B cell (primary cell): ENCODE measurements around the gene STX2. TPM values are rescaled to one million over a fixed set of nuclear protein-coding genes. Genes with fewer than 3 reads are reported as not detected.

Experiments used
- ATAC-seq: fragments of 200-7000 bp; cut with Tn5 transposase; one replicate; pipeline ENCODE4 v1.10.0; 2021; ENCODE audit warnings: low read depth, mild to moderate bottlenecking, moderate number of reproducible peaks, moderate library complexity
- CTCF ChIA-PET: fragments of 350-600 bp; sonication (Branson Sonifier 250); formaldehyde crosslinking; loops from one replicate; lab custom pipeline; 2021; ENCODE audit warnings: antibody characterized with exemption, inconsistent platforms; lab: Charles Lee
- POLR2A ChIA-PET: fragments of 350-600 bp; sonication (Branson Sonifier 250); formaldehyde crosslinking; loops from one replicate; lab custom pipeline; 2021; ENCODE audit warnings: antibody characterized with exemption; lab: Charles Lee
- DNase-seq: peaks from one replicate; pipeline ENCODE4 v3.0.0; 2013
- H2AFZ ChIP-seq: 2 replicates; pipeline ENCODE4 v1.6.1; 2012; ENCODE audit warnings: mild to moderate bottlenecking, low read depth, low read length; ENCODE audit not compliant: insufficient read depth, poor library complexity, severe bottlenecking
- H3K27ac ChIP-seq, 2 donors: 1 replicate in 1 of 2; 2 replicates in 1 of 2; pipeline ENCODE4 v1.5.1; 2012 to 2013; ENCODE audit warnings: low read length in 2 of 2, mild to moderate bottlenecking in 2 of 2, moderate library complexity in 1 of 2
- H3K27me3 ChIP-seq, 4 experiments: fragments of 200-600 bp in 1 of 4; sonication (generic) in 1 of 4; replicated peaks in 1 of 4; 1 replicate in 2 of 4; 2 replicates in 2 of 4; pipeline versions ENCODE4 v1.6.1 to v1.7.0; 2013 to 2016; ENCODE audit warnings: low read length in 3 of 4, mild to moderate bottlenecking in 2 of 4, mixed read lengths in 1 of 4, moderate library complexity in 1 of 4; ENCODE audit not compliant: insufficient read depth in 4 of 4, control insufficient read depth in 3 of 4; ENCODE audit errors: control extremely low read depth in 1 of 4
- H3K36me3 ChIP-seq, 2 experiments: replicated peaks in 1 of 2; 1 replicate in 1 of 2; 2 replicates in 1 of 2; pipeline versions ENCODE4 v1.6.1 to v1.7.1; 2013; ENCODE audit warnings: low read length in 1 of 2; ENCODE audit not compliant: insufficient read depth in 2 of 2, control insufficient read depth in 1 of 2; ENCODE audit errors: control extremely low read depth in 1 of 2, extremely low read depth in 1 of 2
- H3K4me1 ChIP-seq, 2 donors: fragments of 200-600 bp in 1 of 2; sonication (generic) in 1 of 2; 1 replicate in 1 of 2; 2 replicates in 1 of 2; pipeline versions ENCODE4 v1.5.1 to v1.6.1; 2013 to 2017; ENCODE audit warnings: low read length in 2 of 2; ENCODE audit not compliant: control insufficient read depth in 2 of 2, insufficient read depth in 2 of 2
- H3K4me2 ChIP-seq: replicated peaks from 2 replicates; pipeline ENCODE3; 2012; ENCODE audit warnings: mild to moderate bottlenecking, low read depth, low read length; ENCODE audit not compliant: poor library complexity, severe bottlenecking
- H3K4me3 ChIP-seq, 5 experiments: fragments of 200-600 bp in 1 of 5; sonication (generic) in 1 of 5; 1 replicate in 3 of 5; 2 replicates in 2 of 5; pipeline versions ENCODE4 v1.5.1 to v1.7.0; 2011 to 2016; ENCODE audit warnings: low read length in 4 of 5, mild to moderate bottlenecking in 4 of 5, low read depth in 2 of 5, control low read depth in 1 of 5, moderate library complexity in 1 of 5; ENCODE audit not compliant: insufficient read depth in 1 of 5; ENCODE audit errors: control extremely low read depth in 1 of 5, extremely low read depth in 1 of 5
- H3K79me2 ChIP-seq: fragments of 200-600 bp; sonication (generic); one replicate; pipeline ENCODE4 v1.6.0; 2016; ENCODE audit warnings: low read length; ENCODE audit not compliant: control insufficient read depth, insufficient read depth
- H3K9ac ChIP-seq: fragments of 200-600 bp; sonication (generic); 2 replicates; pipeline ENCODE4 v1.6.1; 2017; ENCODE audit warnings: mild to moderate bottlenecking, low read length, moderate library complexity
- H3K9me3 ChIP-seq, 3 donors: one replicate each; pipeline versions ENCODE4 v1.6.1 to v1.7.1; 2013; ENCODE audit warnings: low read length in 2 of 3; ENCODE audit not compliant: control insufficient read depth in 2 of 3, insufficient read depth in 1 of 3; ENCODE audit errors: control extremely low read depth in 1 of 3
- H4K20me1 ChIP-seq: 2 replicates; pipeline ENCODE4 v1.6.0; 2012; ENCODE audit warnings: mild to moderate bottlenecking, low read length; ENCODE audit not compliant: insufficient read depth, control insufficient read depth, poor library complexity, severe bottlenecking
- H3K27ac Mint-ChIP-seq: one replicate; pipeline ENCODE4 v1.8.0; 2021; ENCODE audit warnings: mixed read lengths
- H3K27me3 Mint-ChIP-seq: one replicate; pipeline ENCODE4 v1.8.0; 2021; ENCODE audit warnings: mixed read lengths
- H3K4me1 Mint-ChIP-seq: one replicate; pipeline ENCODE4 v1.8.0; 2021; ENCODE audit warnings: mixed read lengths
- H3K4me3 Mint-ChIP-seq: one replicate; pipeline ENCODE4 v1.8.0; 2021; ENCODE audit warnings: mixed read lengths
- H3K9me3 Mint-ChIP-seq: one replicate; pipeline ENCODE4 v1.8.0; 2022; ENCODE audit warnings: mixed read lengths; ENCODE audit not compliant: insufficient read depth
- EZH2 ChIP-seq: IDR thresholded peaks from 2 replicates; pipeline ENCODE4 v1.6.1; 2012; ENCODE audit warnings: borderline replicate concordance, low read depth, mild to moderate bottlenecking, moderate library complexity, low read length; ENCODE audit not compliant: insufficient read depth, poor library complexity, severe bottlenecking
- WGBS: methylation state at CpG from one replicate; pipeline ENCODE4 v1.1.5; 2013; ENCODE audit warnings: missing lambda C conversion rate; ENCODE audit not compliant: insufficient coverage; 5-methylcytosine and 5-hydroxymethylcytosine counted together
- intact Hi-C: fragments of 100-400 bp; cut with micrococcal nuclease; formaldehyde crosslinking; loops from one replicate; pipeline ENCODE4 v1.10.0; 2022
- polyA plus RNA-seq: library from polyadenylated mRNA; depleted of rRNA; stranded (reverse); fragments of >200 nt; gene quantifications from 2 replicates; pipeline ENCODE4 v1.2.3, GENCODE V29; 2012
- total RNA-seq, 2 donors: library from RNA; stranded (reverse); fragments of 120-200 nt in 1 of 2; gene quantifications; 1 replicate in 1 of 2; 2 replicates in 1 of 2; pipeline versions ENCODE4 v1.2.3 to v1.2.4, GENCODE V29; 2013 to 2022
- TF ChIP-seq, protein P1 (sequence below): fragments of 200-600 bp; IDR thresholded peaks from one replicate; pipeline ENCODE4 v1.8.0; 2022; ENCODE audit warnings: antibody characterized with exemption, mild to moderate bottlenecking

STX2 gene
- total and polyA plus RNA-seq, 2 donors (not counting 1 experiment from before 2014, with no cell fraction given) = 12.7 to 19.8 TPM

DNA sequence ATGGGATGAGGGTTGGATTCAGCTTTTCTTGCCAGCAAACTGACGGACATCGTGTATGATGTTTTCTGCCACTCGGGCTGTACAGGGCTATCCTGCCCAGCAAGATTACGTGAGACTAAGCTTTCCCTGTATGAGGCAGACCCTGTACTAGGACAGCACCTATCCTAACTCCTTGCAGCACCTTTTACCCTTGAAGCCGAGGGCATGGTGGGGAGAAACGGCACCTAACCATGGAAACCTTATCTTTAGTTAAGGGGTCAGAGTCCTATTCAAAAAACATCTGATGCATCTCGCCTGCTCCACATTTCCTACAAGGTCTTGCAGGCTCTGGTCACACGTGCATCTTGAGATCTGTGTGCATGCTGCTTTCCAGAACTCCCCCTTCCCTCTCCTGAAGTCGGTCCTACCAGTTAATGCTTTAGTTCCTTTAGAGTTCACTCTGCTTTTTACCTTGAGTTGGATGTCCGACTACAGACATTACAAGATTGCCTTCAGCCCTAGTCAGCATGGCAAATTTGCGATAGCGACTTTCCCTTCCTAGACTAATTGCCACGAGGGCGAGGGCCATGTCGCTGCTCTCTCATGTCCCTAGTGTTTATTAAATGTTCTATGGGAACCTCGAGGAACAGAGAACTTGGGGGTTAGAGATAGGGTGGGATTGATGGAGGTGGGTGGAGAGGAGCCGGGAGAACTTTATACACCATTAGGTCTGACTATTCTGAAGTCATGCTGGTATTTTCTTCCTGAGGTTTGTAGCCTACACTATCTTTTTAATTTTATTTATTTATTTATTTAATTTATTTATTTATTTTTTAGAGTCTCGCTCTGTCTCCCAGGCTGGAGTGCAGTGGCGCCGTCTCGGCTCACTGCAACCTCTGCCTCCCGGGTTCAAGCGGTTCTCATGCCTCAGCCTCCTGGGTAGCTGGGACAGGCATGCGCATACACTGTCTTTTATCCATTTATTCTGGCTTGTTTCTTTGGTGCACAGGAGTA lies 39.4 kb upstream of the STX2 start:
- Mint-ChIP-seq H3K27ac (peak overlapping the region; percentile 93), H3K27me3 (no peaks in the 10 kb centered on the region), H3K9me3 (no peaks in the 10 kb centered on the region), H3K4me1 (peaks cover 51% of the 10 kb centered on the region), H3K4me3 (peak overlapping the region; percentile 87)
- DNase-seq (no peak), ATAC-seq (no peak)
- intact Hi-C loops = loop anchor here (10.0 kb wide), 3 partner anchors 64 to 1206 kb away; partner anchors contain the start of gene PUS1
- Histone ChIP-seq H3K9ac (peak overlapping the region; percentile 60), H3K79me2 (peaks cover 18% of the 10 kb centered on the region), H3K27ac (peak overlapping the region; percentile 65 to 80), H3K4me2 (peak overlapping the region; percentile 80), H3K36me3 (peaks cover 15 to 35% of the 10 kb centered on the region in 2 experiments), H2AFZ (no peak overlapping the region), H3K27me3 (no peaks in the 10 kb centered on the region), H4K20me1 (peaks cover 16% of the 10 kb centered on the region), H3K9me3 (no peaks in the 10 kb centered on the region), H3K4me3 (peak overlapping the region in 2 of 5 experiments; percentile 58 to 62), H3K4me1 (peaks cover 32 to 37% of the 10 kb centered on the region in 2 donors)
- ChIA-PET CTCF (interaction anchor here (0.6 to 0.8 kb wide), 2 partner anchors 37 to 1144 kb away, joined by 3 read pairs; no protein-coding TSS in a partner anchor), POLR2A (no interaction called here)
- WGBS = 80% methylated on average over 11 of the region's 24 CpGs
- TF ChIP-seq, protein P1, sequence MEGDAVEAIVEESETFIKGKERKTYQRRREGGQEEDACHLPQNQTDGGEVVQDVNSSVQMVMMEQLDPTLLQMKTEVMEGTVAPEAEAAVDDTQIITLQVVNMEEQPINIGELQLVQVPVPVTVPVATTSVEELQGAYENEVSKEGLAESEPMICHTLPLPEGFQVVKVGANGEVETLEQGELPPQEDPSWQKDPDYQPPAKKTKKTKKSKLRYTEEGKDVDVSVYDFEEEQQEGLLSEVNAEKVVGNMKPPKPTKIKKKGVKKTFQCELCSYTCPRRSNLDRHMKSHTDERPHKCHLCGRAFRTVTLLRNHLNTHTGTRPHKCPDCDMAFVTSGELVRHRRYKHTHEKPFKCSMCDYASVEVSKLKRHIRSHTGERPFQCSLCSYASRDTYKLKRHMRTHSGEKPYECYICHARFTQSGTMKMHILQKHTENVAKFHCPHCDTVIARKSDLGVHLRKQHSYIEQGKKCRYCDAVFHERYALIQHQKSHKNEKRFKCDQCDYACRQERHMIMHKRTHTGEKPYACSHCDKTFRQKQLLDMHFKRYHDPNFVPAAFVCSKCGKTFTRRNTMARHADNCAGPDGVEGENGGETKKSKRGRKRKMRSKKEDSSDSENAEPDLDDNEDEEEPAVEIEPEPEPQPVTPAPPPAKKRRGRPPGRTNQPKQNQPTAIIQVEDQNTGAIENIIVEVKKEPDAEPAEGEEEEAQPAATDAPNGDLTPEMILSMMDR = no peak
- TF ChIP-seq EZH2 = no peak

- Histone ChIP-seq H3K27ac (no peak overlapping the region), H3K4me1 (peaks cover 41 to 46% of the 10 kb centered on the region in 2 donors), H3K9ac (no peak overlapping the region), H4K20me1 (peaks cover 24% of the 10 kb centered on the region), H3K36me3 (peaks cover 15 to 38% of the 10 kb centered on the region in 2 experiments), H3K27me3 (no peaks in the 10 kb centered on the region), H3K4me2 (no peak overlapping the region), H3K4me3 (no peak overlapping the region), H2AFZ (no peak overlapping the region), H3K9me3 (no peaks in the 10 kb centered on the region), H3K79me2 (peaks cover 29% of the 10 kb centered on the region)
- no peak overlapping the region for H3K4me3 Mint-ChIP-seq
- intact Hi-C loops = loop anchor here (10.0 kb wide), 3 partner anchors 63 to 1207 kb away; partner anchors contain the start of gene PUS1
- no peaks in the 10 kb centered on the region for H3K9me3 Mint-ChIP-seq
- ATAC-seq = no peak
- ChIA-PET CTCF (no interaction called here), POLR2A (no interaction called here)
- TF ChIP-seq, protein P1 = no peak
- no peak for TF ChIP-seq EZH2
- H3K27ac Mint-ChIP-seq = no peak overlapping the region
- WGBS = no CpG with 5 or more reads among the region's 3 CpGs
- H3K4me1 Mint-ChIP-seq = peaks cover 61% of the 10 kb centered on the region
- DNase-seq = no peak
- H3K27me3 Mint-ChIP-seq = no peaks in the 10 kb centered on the region
Measured at GRCh38 chr12:130877333-130877732, 38.3 kb upstream of the STX2 start.
